Gastroesophageal sphincter (tissue), 4 donors: ENCODE measurements around the gene TMEM131. TPM values are rescaled to one million over a fixed set of nuclear protein-coding genes. Genes with fewer than 3 reads are reported as not detected.

Experiments used
- ATAC-seq: fragments of 150-250 bp; one replicate; pipeline ENCODE4 v1.9.1; 2016; ENCODE audit warnings: mild to moderate bottlenecking, moderate library complexity
- H3K27ac ChIP-seq, 4 donors: fragments of 200-600 bp; sonication (generic) in 3 of 4; 1 replicate in 3 of 4; 2 replicates in 1 of 4; pipeline ENCODE4 v1.5.1; 2016 to 2019
- H3K27me3 ChIP-seq: fragments of 200-600 bp; sonication (generic); one replicate; pipeline ENCODE4 v1.5.1; 2019
- H3K36me3 ChIP-seq, 2 donors: fragments of 200-600 bp; sonication (generic); one replicate each; pipeline ENCODE4 v1.5.1; 2019; ENCODE audit warnings: control low read depth in 1 of 2
- H3K4me1 ChIP-seq, 3 donors: fragments of 200-600 bp; sonication (generic); 1 replicate in 2 of 3; 2 replicates in 1 of 3; pipeline ENCODE4 v1.5.1; 2016 to 2019; ENCODE audit warnings: control low read depth in 2 of 3
- H3K4me3 ChIP-seq, 2 donors: fragments of 200-600 bp; sonication (generic); one replicate each; pipeline ENCODE4 v1.5.1; 2019; ENCODE audit warnings: mild to moderate bottlenecking in 1 of 2, moderate library complexity in 1 of 2
- H3K9me3 ChIP-seq, 3 donors: fragments of 200-600 bp; sonication (generic); one replicate each; pipeline ENCODE4 v1.5.1; 2017 to 2019; ENCODE audit warnings: control low read depth in 2 of 3
- CTCF ChIP-seq, 4 experiments: fragments of 200-600 bp in 2 of 4; fragments of 450-650 bp in 2 of 4; sonication (generic) in 1 of 4; IDR thresholded peaks; one replicate each; pipeline ENCODE4 v1.5.1; 2017 to 2019; ENCODE audit warnings: antibody characterized with exemption in 4 of 4, mild to moderate bottlenecking in 2 of 4, moderate library complexity in 2 of 4
- EP300 ChIP-seq: sonication (generic); formaldehyde crosslinking; IDR thresholded peaks from one replicate; pipeline ENCODE4 v1.6.1; 2017; ENCODE audit warnings: antibody characterized with exemption, mild to moderate bottlenecking
- POLR2A ChIP-seq, 2 donors: fragments of 450-650 bp; IDR thresholded peaks; one replicate each; pipeline ENCODE4 v1.6.1; 2017; ENCODE audit warnings: antibody characterized with exemption in 2 of 2, mild to moderate bottlenecking in 2 of 2, moderate library complexity in 1 of 2
- POLR2AphosphoS5 ChIP-seq: sonication (generic); formaldehyde crosslinking; IDR thresholded peaks from one replicate; pipeline ENCODE4 v1.6.1; 2017; ENCODE audit warnings: antibody characterized with exemption
- WGBS, 2 donors: methylation state at CpG; one replicate each; pipeline ENCODE4 v1.1.5; 2018; ENCODE audit warnings: low coverage in 1 of 2; 5-methylcytosine and 5-hydroxymethylcytosine counted together
- total RNA-seq, 4 donors: library from RNA; depleted of rRNA; stranded (reverse); fragments of >200 nt; gene quantifications; one replicate each; pipeline ENCODE4 v1.1.0, GENCODE V29; 2016

The TMEM131 gene
- total RNA-seq, 4 donors from 2014 or later, result 32.0 to 46.4 (median 33.9) TPM

GRCh38 chr2:97718051-97718882, 277.5 kb downstream of the TMEM131 start:
- ATAC-seq, result no peak
- H3K27me3 ChIP-seq, result no peaks in the 10 kb centered on the region
- TF ChIP-seq CTCF (IDR thresholded peaks at IDR 0.05) (no peak), POLR2A (IDR thresholded peaks at IDR 0.05) (no peak), POLR2AphosphoS5 (no peak), EP300 (no peak)
- no peaks in the 10 kb centered on the region for H3K9me3 ChIP-seq
- no peak overlapping the region for H3K4me3 ChIP-seq
- no peaks in the 10 kb centered on the region for H3K4me1 ChIP-seq
- no peaks in the 10 kb centered on the region for H3K36me3 ChIP-seq
- WGBS, 2 donors, result 64% methylated on average over 9 of the region's 21 CpGs; no CpG with 5 or more reads in 1 of the 2 donors
- H3K27ac ChIP-seq, result no peak overlapping the region

- H3K4me3 ChIP-seq, result no peak overlapping the region
- H3K4me1 ChIP-seq, result no peaks in the 10 kb centered on the region
- no peak for ATAC-seq
- no peaks in the 10 kb centered on the region for H3K36me3 ChIP-seq
- no peaks in the 10 kb centered on the region for H3K9me3 ChIP-seq
- 72 to 80% methylated on average over 2 to 3 of the region's 3 CpGs for WGBS, 2 donors
- no peak overlapping the region for H3K27ac ChIP-seq
- no peaks in the 10 kb centered on the region for H3K27me3 ChIP-seq
- no peak for TF ChIP-seq POLR2AphosphoS5
- TF ChIP-seq EP300, result no peak
- no peak for TF ChIP-seq CTCF (IDR thresholded peaks at IDR 0.05)
- TF ChIP-seq POLR2A (IDR thresholded peaks at IDR 0.05), result no peak
Measured at GRCh38 chr2:97717613-97717995, 278.1 kb downstream of the TMEM131 start.

- TF ChIP-seq POLR2A (IDR thresholded peaks at IDR 0.05), result no peak
- TF ChIP-seq POLR2AphosphoS5, result no peak
- no peak for TF ChIP-seq CTCF (IDR thresholded peaks at IDR 0.05)
- TF ChIP-seq EP300, result no peak
Measured at GRCh38 chr2:97716695-97717612, 278.8 kb downstream of the TMEM131 start.

GRCh38 chr2:97715951-97716694, 279.6 kb downstream of the TMEM131 start:
- 79 to 80% methylated on average over 2 of the region's 9 CpGs for WGBS, 2 donors

More at GRCh38 chr2:97716695-97717612, 278.8 kb downstream of the TMEM131 start:
- no peak overlapping the region for H3K27ac ChIP-seq
- ATAC-seq, result no peak
- H3K27me3 ChIP-seq, result no peaks in the 10 kb centered on the region
- H3K36me3 ChIP-seq, result no peaks in the 10 kb centered on the region
- H3K9me3 ChIP-seq, result no peaks in the 10 kb centered on the region
- 47 to 90% methylated on average over 2 to 3 of the region's 21 CpGs for WGBS, 2 donors
- H3K4me1 ChIP-seq, result no peaks in the 10 kb centered on the region
- H3K4me3 ChIP-seq, result no peak overlapping the region

More at GRCh38 chr2:97715951-97716694, 279.6 kb downstream of the TMEM131 start:
- TF ChIP-seq POLR2AphosphoS5 (no peak), EP300 (no peak), POLR2A (IDR thresholded peaks at IDR 0.05) (no peak), CTCF (IDR thresholded peaks at IDR 0.05) (no peak)
- no peak overlapping the region for H3K4me3 ChIP-seq
- no peaks in the 10 kb centered on the region for H3K9me3 ChIP-seq
- H3K4me1 ChIP-seq, result no peaks in the 10 kb centered on the region
- no peaks in the 10 kb centered on the region for H3K27me3 ChIP-seq
- no peak for ATAC-seq
- H3K27ac ChIP-seq, result no peak overlapping the region
- no peaks in the 10 kb centered on the region for H3K36me3 ChIP-seq
